CD8-positive, alpha-beta memory T cell (primary cell): ENCODE measurements around the gene ARL17A. TPM values are rescaled to one million over a fixed set of nuclear protein-coding genes. Genes with fewer than 3 reads are reported as not detected.
"Not testable (repeated sequence)": the region's sequence is repeated elsewhere in the genome, so short reads cannot be mapped to it uniquely, and the experiment has no call there.

Experiments
- CTCF ChIA-PET: fragments of 350-600 bp; sonication (Branson Sonifier 250); formaldehyde crosslinking; loops from one replicate; lab custom pipeline; 2021; ENCODE audit warnings: antibody characterized with exemption; lab: Charles Lee
- POLR2A ChIA-PET: fragments of 350-600 bp; sonication (Branson Sonifier 250); formaldehyde crosslinking; loops from one replicate; lab custom pipeline; 2021; ENCODE audit warnings: antibody characterized with exemption; lab: Charles Lee
- DNase-seq, 5 donors: peaks; one replicate each; pipeline versions ENCODE4 v3.0.0 to v3.0.0-alpha.2; 2020 to 2022; ENCODE audit warnings: mixed read lengths in 1 of 5
- H3K27ac ChIP-seq: one replicate; pipeline ENCODE4 v1.7.0; 2013; ENCODE audit warnings: low read depth, mild to moderate bottlenecking, low read length, moderate library complexity
- H3K27me3 ChIP-seq: 2 replicates; pipeline ENCODE4 v1.7.0; 2013; ENCODE audit warnings: low read length, mild to moderate bottlenecking; ENCODE audit not compliant: insufficient read depth, poor library complexity, severe bottlenecking
- H3K36me3 ChIP-seq: 2 replicates; pipeline ENCODE4 v1.7.0; 2013; ENCODE audit warnings: mild to moderate bottlenecking, low read length, moderate library complexity; ENCODE audit not compliant: insufficient read depth
- H3K4me1 ChIP-seq: 2 replicates; pipeline ENCODE4 v1.7.0; 2013; ENCODE audit warnings: mild to moderate bottlenecking, low read length, moderate library complexity; ENCODE audit not compliant: insufficient read depth
- H3K4me3 ChIP-seq: 2 replicates; pipeline ENCODE4 v1.7.0; 2013; ENCODE audit warnings: mild to moderate bottlenecking, low read length
- H3K9me3 ChIP-seq: 2 replicates; pipeline ENCODE4 v1.7.0; 2013; ENCODE audit warnings: mild to moderate bottlenecking, low read length
- H3K27ac Mint-ChIP-seq, 8 donors: one replicate each; pipeline ENCODE4 v1.8.0; 2020 to 2021; ENCODE audit warnings: mixed read lengths in 8 of 8, mild to moderate bottlenecking in 6 of 8, inconsistent platforms in 3 of 8, moderate library complexity in 3 of 8
- H3K27me3 Mint-ChIP-seq, 2 donors: one replicate each; pipeline ENCODE4 v1.8.0; 2020 to 2021; ENCODE audit warnings: mixed read lengths in 2 of 2, mild to moderate bottlenecking in 1 of 2, moderate library complexity in 1 of 2
- H3K36me3 Mint-ChIP-seq, 3 donors: one replicate each; pipeline ENCODE4 v1.8.0; 2020 to 2021; ENCODE audit warnings: mixed read lengths in 3 of 3, inconsistent platforms in 1 of 3, mild to moderate bottlenecking in 1 of 3
- H3K4me1 Mint-ChIP-seq, 3 donors: one replicate each; pipeline ENCODE4 v1.8.0; 2020 to 2021; ENCODE audit warnings: mixed read lengths in 3 of 3, inconsistent platforms in 1 of 3, mild to moderate bottlenecking in 1 of 3
- H3K4me3 Mint-ChIP-seq, 7 donors: one replicate each; pipeline ENCODE4 v1.8.0; 2020 to 2021; ENCODE audit warnings: mixed read lengths in 7 of 7, mild to moderate bottlenecking in 6 of 7, moderate library complexity in 4 of 7, inconsistent platforms in 2 of 7
- H3K9me3 Mint-ChIP-seq, 5 donors: one replicate each; pipeline ENCODE4 v1.8.0; 2020 to 2022; ENCODE audit warnings: mixed read lengths in 5 of 5, mild to moderate bottlenecking in 3 of 5, moderate library complexity in 2 of 5, inconsistent platforms in 1 of 5
- polyA plus RNA-seq: library from polyadenylated mRNA; unstranded; fragments of 300-500 nt; fragmentation: Illumina TruSeq; gene quantifications from one replicate; pipeline ENCODE4 v1.2.3, GENCODE V29; 2021
- total RNA-seq, 2 experiments: library from RNA; stranded (reverse); gene quantifications; one replicate each; pipeline ENCODE4 v1.2.3, GENCODE V29; 2021

ARL17A gene
- total and polyA plus RNA-seq, 3 experiments from 2014 or later: 8.8 to 10.1 (median 9.6) TPM

DNA sequence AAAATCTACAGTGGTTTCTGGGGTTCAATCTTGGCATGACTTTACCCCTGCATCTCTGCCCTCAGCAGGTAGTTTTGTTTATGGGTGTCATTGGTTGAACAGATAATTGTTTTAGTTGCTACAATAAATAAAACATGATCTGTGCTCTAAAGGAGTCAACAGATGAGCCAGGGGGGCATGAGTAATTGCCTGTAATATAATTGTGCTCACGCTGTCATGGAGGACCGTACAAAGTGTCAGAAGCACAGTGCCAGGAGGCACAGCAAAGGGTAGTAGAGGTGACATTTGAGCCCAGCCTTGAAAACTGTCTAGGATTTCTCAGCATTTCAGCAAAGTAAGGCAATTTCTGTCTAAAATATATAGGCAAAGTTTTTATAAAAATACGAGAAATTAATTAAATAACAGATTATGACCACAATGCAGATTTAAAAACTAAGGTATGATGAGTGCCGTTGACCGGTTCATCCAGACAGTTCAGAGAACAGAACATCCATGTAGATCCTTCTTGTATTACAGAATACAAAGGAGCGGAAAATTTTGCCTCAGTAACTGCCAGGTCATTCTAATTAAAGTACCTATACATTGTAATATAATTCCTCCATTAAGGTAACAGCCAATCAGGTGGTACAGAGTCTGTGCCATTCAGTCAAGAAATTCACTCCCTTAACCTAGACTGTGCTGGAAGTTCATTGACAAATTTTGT lies 79.9 kb downstream of the ARL17A start:
- H3K4me3 ChIP-seq, H3K9me3 Mint-ChIP-seq, DNase-seq, H3K9me3 ChIP-seq, H3K27ac ChIP-seq, H3K27me3 ChIP-seq, H3K36me3 Mint-ChIP-seq, CTCF ChIA-PET, H3K4me1 ChIP-seq, H3K36me3 ChIP-seq, POLR2A ChIA-PET, H3K27me3 Mint-ChIP-seq, H3K4me3 Mint-ChIP-seq, H3K27ac Mint-ChIP-seq: not testable (repeated sequence)
- peaks cover 4 to 12% (median 7%) of the 10 kb centered on the region in 3 donors for H3K4me1 Mint-ChIP-seq

DNA sequence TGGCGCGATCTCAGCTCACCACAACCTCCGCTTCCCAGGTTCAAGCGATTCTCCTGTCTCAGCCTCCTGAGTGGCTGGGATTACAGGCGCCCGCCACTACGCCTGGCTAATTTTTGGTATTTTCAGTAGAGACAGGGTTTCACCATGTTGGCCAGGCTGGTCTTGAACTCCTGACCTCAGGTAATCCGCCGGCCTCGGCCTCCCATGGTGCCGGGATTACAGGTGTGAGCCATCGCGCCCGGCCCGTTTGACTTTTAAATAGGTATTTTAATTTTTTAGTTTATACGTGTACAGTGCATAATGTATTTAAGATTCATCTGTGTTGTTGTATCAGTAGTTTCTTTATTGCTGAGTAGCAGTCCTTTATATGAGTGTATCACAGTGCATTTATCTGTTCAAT lies 87.5 kb downstream of the ARL17A start:
- H3K9me3 Mint-ChIP-seq, H3K36me3 Mint-ChIP-seq, H3K36me3 ChIP-seq, H3K4me3 Mint-ChIP-seq, H3K27ac Mint-ChIP-seq, H3K9me3 ChIP-seq, POLR2A ChIA-PET, H3K4me1 ChIP-seq, H3K27me3 Mint-ChIP-seq, H3K27ac ChIP-seq, H3K4me3 ChIP-seq, H3K27me3 ChIP-seq, CTCF ChIA-PET: not testable (repeated sequence)
- peaks cover 0 to 11% (median 1%) of the 10 kb centered on the region in 3 donors for H3K4me1 Mint-ChIP-seq
- peak in 1 of 5 donors; percentile 39 for DNase-seq

DNA sequence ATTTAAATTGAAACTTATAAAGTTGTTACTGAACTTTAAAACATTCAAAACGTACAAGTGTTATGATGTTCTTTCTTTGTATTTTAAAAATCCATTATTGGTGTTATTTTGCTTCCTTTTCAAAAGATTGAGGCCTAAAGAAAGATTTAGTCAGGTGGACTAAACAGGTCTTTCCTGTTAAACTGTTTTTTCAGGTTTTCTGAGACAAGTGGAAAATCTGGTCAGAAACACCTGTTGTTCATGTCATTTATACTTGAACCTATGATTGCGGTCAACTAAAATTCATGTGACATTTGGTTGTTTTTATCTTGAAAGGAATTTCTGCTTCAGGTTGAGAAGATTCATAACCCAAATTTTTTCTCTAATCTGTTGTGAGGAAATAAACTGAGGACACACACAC lies 98.2 kb downstream of the ARL17A start:
- H3K9me3 ChIP-seq, H3K4me3 Mint-ChIP-seq, CTCF ChIA-PET, H3K4me1 Mint-ChIP-seq, H3K36me3 Mint-ChIP-seq, H3K36me3 ChIP-seq, H3K9me3 Mint-ChIP-seq, H3K27me3 ChIP-seq, POLR2A ChIA-PET, H3K27me3 Mint-ChIP-seq, DNase-seq, H3K27ac Mint-ChIP-seq, H3K4me3 ChIP-seq, H3K4me1 ChIP-seq, H3K27ac ChIP-seq: not testable (repeated sequence)

DNA sequence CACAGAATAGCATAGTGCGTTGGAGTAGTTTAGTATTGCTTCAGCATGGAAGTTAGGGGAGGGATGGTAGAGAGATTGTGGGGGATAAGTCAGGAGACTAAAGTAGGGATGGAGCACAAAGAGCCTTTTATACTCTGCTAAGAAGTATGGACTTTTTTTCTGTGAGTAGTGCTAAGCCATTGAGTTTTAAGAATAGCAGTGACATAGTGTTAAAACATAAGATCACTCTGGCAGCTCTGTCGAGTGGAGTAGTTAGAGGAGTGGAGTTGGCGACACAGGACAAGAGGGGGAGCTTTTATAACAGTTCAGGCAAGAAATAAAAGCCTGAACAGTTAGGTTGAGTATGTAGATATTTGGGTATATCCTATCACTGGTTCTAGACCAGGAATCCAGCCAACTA lies 100.7 kb downstream of the ARL17A start:
- H3K4me3 Mint-ChIP-seq, H3K27me3 ChIP-seq, DNase-seq, H3K9me3 ChIP-seq, H3K27ac Mint-ChIP-seq, H3K4me3 ChIP-seq, H3K27ac ChIP-seq, H3K4me1 Mint-ChIP-seq, H3K36me3 Mint-ChIP-seq, POLR2A ChIA-PET, H3K9me3 Mint-ChIP-seq, CTCF ChIA-PET, H3K36me3 ChIP-seq, H3K4me1 ChIP-seq, H3K27me3 Mint-ChIP-seq: not testable (repeated sequence)

DNA sequence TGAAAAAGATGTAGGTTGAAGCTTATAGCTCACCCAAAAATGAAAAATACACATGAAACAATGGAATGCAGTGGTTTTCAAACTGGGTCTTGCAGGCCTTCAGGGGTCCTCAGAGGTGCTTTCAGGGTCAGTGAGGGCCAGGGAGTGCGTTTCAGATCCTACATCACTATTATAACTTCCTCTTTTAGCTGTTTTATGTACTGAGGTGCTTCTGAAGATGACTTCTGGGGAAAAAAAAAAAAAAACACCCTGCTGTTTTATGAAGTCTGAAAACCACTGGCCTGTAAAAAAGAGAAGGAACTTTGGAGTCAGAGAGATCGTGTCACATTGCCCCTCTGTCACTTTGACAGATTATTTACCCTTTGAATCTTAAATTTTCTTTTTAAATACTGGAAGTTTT lies 103.9 kb downstream of the ARL17A start:
- H3K4me1 Mint-ChIP-seq, POLR2A ChIA-PET, H3K27me3 Mint-ChIP-seq, CTCF ChIA-PET, DNase-seq, H3K9me3 ChIP-seq, H3K36me3 Mint-ChIP-seq, H3K9me3 Mint-ChIP-seq, H3K27ac Mint-ChIP-seq, H3K36me3 ChIP-seq, H3K27ac ChIP-seq, H3K4me3 Mint-ChIP-seq, H3K4me1 ChIP-seq, H3K4me3 ChIP-seq, H3K27me3 ChIP-seq: not testable (repeated sequence)

DNA sequence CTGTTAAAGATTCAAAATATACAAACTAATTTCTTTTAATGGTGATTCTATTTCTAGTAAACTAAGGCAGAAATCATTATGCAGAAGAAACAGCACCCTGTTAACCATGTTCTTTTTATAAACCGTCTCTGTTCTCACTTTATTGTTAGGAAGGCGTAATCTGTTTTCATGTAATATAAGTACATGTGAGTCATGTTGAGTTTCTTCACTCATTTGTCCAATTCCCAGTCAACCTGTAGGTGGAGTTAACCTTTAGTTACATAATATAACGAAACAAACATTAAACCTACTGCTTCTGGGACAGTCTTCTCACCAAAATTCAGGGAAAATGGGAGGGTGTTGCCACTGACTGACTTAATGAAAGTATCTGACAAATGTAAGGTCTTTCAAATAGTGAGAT lies 105.0 kb downstream of the ARL17A start:
- H3K4me1 ChIP-seq, H3K27ac ChIP-seq, CTCF ChIA-PET, H3K9me3 Mint-ChIP-seq, H3K27ac Mint-ChIP-seq, DNase-seq, H3K4me3 ChIP-seq, H3K4me3 Mint-ChIP-seq, H3K36me3 ChIP-seq, POLR2A ChIA-PET, H3K36me3 Mint-ChIP-seq, H3K4me1 Mint-ChIP-seq, H3K27me3 ChIP-seq, H3K9me3 ChIP-seq, H3K27me3 Mint-ChIP-seq: not testable (repeated sequence)

DNA sequence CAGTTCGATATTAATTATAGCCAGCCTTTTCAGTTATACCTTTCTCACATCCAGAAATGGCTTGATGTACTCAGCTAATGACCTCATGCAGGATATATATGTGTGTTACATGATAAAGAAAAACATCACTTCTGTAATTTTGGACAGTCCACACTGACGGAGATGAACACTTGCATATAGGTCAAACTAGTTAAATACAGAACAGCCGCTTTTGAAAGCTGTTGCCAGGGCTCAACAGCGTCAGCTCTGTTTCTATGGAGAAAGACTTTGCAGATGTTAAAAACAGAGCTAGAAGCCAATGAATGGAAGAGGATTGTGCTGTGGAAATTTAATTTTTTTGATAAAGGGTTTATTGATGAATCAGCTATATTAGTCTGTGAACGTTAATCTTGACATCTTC lies 111.9 kb downstream of the ARL17A start:
- DNase-seq, H3K36me3 ChIP-seq, H3K4me3 Mint-ChIP-seq, H3K36me3 Mint-ChIP-seq, H3K9me3 Mint-ChIP-seq, H3K4me3 ChIP-seq, H3K27me3 ChIP-seq, H3K4me1 Mint-ChIP-seq, CTCF ChIA-PET, POLR2A ChIA-PET, H3K27me3 Mint-ChIP-seq, H3K9me3 ChIP-seq, H3K27ac Mint-ChIP-seq, H3K27ac ChIP-seq, H3K4me1 ChIP-seq: not testable (repeated sequence)
